KMS-11 (cell line): ENCODE data around the gene NKPD1.

Source experiments
- H2AFZ ChIP-seq: fragments of 200-600 bp; sonication (generic); 2 replicates; pipeline ENCODE4 v1.6.1; 2016; ENCODE audit warnings: antibody characterized with exemption, mixed run types, low read depth
- H3K27ac ChIP-seq: fragments of 200-600 bp; sonication (generic); 2 replicates; pipeline ENCODE4 v1.6.1; 2016; ENCODE audit warnings: mild to moderate bottlenecking, mixed run types
- H3K27me3 ChIP-seq: fragments of 200-600 bp; sonication (generic); 2 replicates; pipeline ENCODE4 v1.6.1; 2017; ENCODE audit warnings: mild to moderate bottlenecking, low read depth, mixed run types, moderate library complexity; ENCODE audit not compliant: insufficient read depth
- H3K36me3 ChIP-seq: fragments of 200-600 bp; sonication (generic); 2 replicates; pipeline ENCODE4 v1.6.1; 2017; ENCODE audit warnings: mild to moderate bottlenecking, mixed run types; ENCODE audit not compliant: insufficient read depth
- H3K4me1 ChIP-seq: fragments of 200-600 bp; sonication (generic); 2 replicates; pipeline ENCODE4 v1.6.1; 2016; ENCODE audit warnings: mild to moderate bottlenecking, low read depth, mixed run types; ENCODE audit not compliant: poor library complexity, severe bottlenecking
- H3K4me2 ChIP-seq: fragments of 200-600 bp; sonication (generic); 2 replicates; pipeline ENCODE4 v1.7.0; 2016; ENCODE audit warnings: mild to moderate bottlenecking, mixed run types
- H3K4me3 ChIP-seq: fragments of 200-600 bp; sonication (generic); IDR thresholded peaks from 2 replicates; pipeline ENCODE4 v1.6.1; 2017; ENCODE audit warnings: low read depth, low read length, mixed read lengths; ENCODE audit not compliant: insufficient read depth
- H3K79me2 ChIP-seq: fragments of 200-600 bp; sonication (generic); 2 replicates; pipeline ENCODE4 v1.6.1; 2016; ENCODE audit warnings: low read depth, mixed run types; ENCODE audit not compliant: insufficient read depth
- H3K9ac ChIP-seq: fragments of 200-600 bp; sonication (generic); 2 replicates; pipeline ENCODE4 v1.6.1; 2016; ENCODE audit warnings: mild to moderate bottlenecking, mixed run types
- H4K20me1 ChIP-seq: fragments of 200-600 bp; sonication (generic); 2 replicates; pipeline ENCODE4 v1.6.1; 2016; ENCODE audit warnings: mild to moderate bottlenecking, mixed run types; ENCODE audit not compliant: insufficient read depth
- TF ChIP-seq, protein P1 (sequence below): fragments of 200-600 bp; sonication (generic); conservative IDR thresholded peaks from 2 replicates; pipeline ENCODE4 v1.6.1; 2017; ENCODE audit warnings: low read depth, mild to moderate bottlenecking, antibody characterized with exemption, low read length, moderate library complexity, mixed read lengths

Gene NKPD1

DNA sequence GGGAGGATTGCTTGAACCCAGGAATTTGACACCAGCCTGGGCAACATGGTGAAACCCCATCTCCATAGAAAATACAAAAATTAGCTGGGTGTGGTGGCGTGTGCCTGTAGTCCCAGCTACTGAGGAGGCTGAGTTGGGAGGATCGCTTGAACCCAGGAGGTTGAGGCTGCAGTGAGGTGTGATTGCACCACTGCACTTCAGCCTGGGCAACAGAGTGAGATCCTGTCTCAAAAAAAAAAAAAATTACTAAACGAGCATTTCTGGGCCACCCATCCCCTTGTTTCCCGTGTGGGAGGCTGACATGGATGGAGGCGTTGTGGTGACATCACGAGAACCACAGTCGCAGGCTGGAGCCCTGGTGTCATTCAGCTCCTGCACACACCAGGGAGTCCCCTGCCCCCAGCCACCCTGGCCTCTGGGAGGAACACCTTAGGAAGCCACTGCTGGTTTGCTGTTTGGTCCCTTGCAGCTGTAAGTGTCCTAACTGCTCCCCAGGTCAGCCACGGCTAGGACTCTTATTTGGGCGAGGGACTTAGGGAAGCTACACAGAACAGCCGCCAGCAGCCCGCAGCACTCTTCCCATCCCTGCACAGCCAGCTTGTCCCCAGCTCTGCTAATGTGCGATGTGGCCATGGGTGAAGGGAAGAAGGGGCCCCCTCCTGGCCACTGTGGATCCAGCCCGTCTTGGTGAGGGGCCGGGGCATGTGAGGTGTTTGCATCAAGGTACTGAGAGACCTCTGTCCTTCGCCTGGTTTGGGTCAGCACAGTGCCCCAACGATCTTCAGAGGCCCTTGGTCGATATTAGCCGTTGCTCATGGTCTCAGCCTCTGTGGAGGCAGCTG is 12.7 kb downstream of the NKPD1 start:
- TF ChIP-seq, protein P1, sequence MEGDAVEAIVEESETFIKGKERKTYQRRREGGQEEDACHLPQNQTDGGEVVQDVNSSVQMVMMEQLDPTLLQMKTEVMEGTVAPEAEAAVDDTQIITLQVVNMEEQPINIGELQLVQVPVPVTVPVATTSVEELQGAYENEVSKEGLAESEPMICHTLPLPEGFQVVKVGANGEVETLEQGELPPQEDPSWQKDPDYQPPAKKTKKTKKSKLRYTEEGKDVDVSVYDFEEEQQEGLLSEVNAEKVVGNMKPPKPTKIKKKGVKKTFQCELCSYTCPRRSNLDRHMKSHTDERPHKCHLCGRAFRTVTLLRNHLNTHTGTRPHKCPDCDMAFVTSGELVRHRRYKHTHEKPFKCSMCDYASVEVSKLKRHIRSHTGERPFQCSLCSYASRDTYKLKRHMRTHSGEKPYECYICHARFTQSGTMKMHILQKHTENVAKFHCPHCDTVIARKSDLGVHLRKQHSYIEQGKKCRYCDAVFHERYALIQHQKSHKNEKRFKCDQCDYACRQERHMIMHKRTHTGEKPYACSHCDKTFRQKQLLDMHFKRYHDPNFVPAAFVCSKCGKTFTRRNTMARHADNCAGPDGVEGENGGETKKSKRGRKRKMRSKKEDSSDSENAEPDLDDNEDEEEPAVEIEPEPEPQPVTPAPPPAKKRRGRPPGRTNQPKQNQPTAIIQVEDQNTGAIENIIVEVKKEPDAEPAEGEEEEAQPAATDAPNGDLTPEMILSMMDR = no peak
- Histone ChIP-seq H2AFZ (no peak overlapping the region), H3K36me3 (no peaks in the 10 kb centered on the region), H3K27me3 (no peaks in the 10 kb centered on the region), H3K79me2 (no peaks in the 10 kb centered on the region), H3K4me1 (no peaks in the 10 kb centered on the region), H4K20me1 (no peaks in the 10 kb centered on the region), H3K4me3 (no peak overlapping the region), H3K27ac (no peak overlapping the region), H3K9ac (no peak overlapping the region), H3K4me2 (no peak overlapping the region)

DNA sequence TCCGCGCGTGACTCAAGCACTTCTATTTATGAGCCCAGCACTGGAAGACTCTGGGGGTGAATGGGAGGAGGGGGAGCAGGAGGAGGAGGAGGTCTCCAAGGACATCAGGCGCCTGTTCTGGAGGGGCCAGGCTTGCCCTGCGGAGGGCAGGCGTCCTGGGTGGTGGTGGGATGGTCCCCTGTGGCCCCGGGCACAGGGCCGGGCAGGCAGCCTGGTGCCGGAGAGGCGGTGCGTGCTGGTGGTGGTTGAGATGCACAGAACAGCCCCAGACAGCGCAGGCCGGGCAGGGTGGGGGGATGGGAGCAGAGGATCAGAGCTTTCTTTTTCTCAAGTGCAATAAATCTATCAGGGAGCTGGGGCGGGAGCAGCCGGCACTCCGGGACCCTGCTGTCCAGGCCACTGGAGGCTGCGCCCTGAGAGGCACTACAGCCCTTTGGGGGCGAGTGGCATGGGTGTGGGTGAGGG is 14.0 kb downstream of the NKPD1 start:
- no peaks in the 10 kb centered on the region for H3K27me3 ChIP-seq
- TF ChIP-seq, protein P1 = no peak
- H3K4me3 ChIP-seq = no peak overlapping the region
- no peaks in the 10 kb centered on the region for H3K36me3 ChIP-seq
- no peaks in the 10 kb centered on the region for H3K79me2 ChIP-seq
- no peak overlapping the region for H3K9ac ChIP-seq
- H3K4me2 ChIP-seq = no peak overlapping the region
- H2AFZ ChIP-seq = no peak overlapping the region
- H3K27ac ChIP-seq = no peak overlapping the region
- no peaks in the 10 kb centered on the region for H4K20me1 ChIP-seq
- H3K4me1 ChIP-seq = no peaks in the 10 kb centered on the region

DNA sequence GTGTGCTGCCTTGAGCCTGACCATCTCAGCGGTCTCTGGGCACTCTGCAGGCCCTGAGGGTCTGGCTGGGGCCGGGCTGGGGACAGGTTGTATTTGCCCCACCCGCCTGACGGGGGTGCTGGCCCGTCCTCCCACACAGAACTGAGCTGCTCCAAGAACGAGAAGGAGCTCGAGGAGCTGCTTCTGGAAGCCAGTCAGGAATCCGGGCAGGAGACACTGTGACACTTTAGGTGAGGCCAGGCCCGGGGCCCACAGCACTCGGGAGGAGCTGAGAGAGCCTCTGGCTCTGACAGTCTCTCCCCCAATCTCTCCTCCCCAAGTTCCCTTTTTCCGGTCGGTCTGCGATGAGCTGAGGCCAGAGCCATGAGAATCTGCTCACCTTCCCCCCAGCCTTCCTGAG is 14.5 kb downstream of the NKPD1 start:
- H3K27me3 ChIP-seq = no peaks in the 10 kb centered on the region
- no peak overlapping the region for H3K4me2 ChIP-seq
- no peak overlapping the region for H3K4me3 ChIP-seq
- H3K27ac ChIP-seq = no peak overlapping the region
- H3K36me3 ChIP-seq = no peaks in the 10 kb centered on the region
- H3K9ac ChIP-seq = no peak overlapping the region
- H3K79me2 ChIP-seq = no peaks in the 10 kb centered on the region
- TF ChIP-seq, protein P1 = no peak
- no peaks in the 10 kb centered on the region for H4K20me1 ChIP-seq
- H2AFZ ChIP-seq = no peak overlapping the region
- H3K4me1 ChIP-seq = no peaks in the 10 kb centered on the region

DNA sequence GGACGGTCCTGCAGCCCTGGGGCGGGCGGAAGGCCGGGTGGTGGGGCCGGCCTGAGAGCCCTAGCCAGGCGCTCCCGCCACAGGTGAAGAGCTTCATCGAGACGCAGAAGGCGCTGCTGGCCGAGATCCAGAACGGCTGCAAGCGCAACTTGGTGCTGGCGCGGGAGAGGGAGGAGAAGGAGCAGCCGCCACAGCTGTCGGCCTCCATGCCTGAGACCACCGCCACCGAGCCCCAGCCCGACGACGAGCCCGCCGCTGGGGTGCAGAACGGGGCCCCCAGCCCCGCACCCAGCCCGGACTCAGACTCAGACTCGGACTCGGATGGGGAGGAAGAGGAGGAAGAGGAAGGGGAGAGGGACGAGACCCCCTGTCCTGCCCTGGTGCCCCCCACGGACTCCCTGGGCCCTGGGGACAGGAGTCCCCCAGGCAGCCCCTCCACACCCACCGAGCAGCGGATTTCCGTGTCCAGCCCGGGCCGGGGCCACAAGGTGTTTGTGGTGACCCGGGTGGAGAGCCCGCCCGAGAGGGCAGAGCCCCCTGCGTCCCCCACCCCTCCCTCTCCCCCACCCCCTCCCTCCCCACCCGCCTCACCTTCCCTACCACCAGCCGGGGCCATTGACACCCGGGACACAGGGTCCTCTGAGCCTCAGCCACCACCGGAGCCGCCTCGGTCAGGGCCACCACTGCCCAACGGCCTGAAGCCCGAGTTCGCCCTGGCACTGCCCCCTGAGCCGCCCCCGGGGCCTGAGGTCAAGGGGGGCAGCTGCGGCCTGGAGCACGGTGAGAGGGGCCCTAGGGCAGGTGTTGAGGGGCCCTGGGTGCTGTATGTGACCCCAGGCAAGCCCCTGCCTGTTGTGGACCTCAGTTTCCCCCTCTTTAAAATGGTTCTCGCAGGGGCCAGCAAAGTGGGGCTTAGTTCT is 15.3 kb downstream of the NKPD1 start:
- H3K27ac ChIP-seq = no peak overlapping the region
- H3K4me2 ChIP-seq = no peak overlapping the region
- TF ChIP-seq, protein P1 = no peak

More for the DNA sequence above, 15.3 kb downstream of the NKPD1 start:
- peaks cover 4% of the 10 kb centered on the region for H3K4me1 ChIP-seq
- H2AFZ ChIP-seq = no peak overlapping the region
- no peaks in the 10 kb centered on the region for H4K20me1 ChIP-seq
- no peaks in the 10 kb centered on the region for H3K36me3 ChIP-seq
- 0 out of 2 replicates have a peak, but pooled peaks cover 4% of the 10 kb centered on the region for H3K79me2 ChIP-seq
- no peak overlapping the region for H3K4me3 ChIP-seq
- no peaks in the 10 kb centered on the region for H3K27me3 ChIP-seq
- no peak overlapping the region for H3K9ac ChIP-seq
